Pancreas (tissue), 10 donors: Measurements from ENCODE around the gene CCDC15. TPM values are rescaled to one million over a fixed set of nuclear protein-coding genes. Genes with fewer than 3 reads are reported as not detected.
A peak's percentile ranks its signal among the peaks of the same experiment; 100 is the strongest.

Experiments used
- ATAC-seq, 4 donors: fragments of 200-7000 bp; cut with Tn5 transposase; one replicate each; pipeline versions ENCODE4 v1.8.0 to v1.9.1; 2020; ENCODE audit warnings: mild to moderate bottlenecking in 4 of 4, moderate library complexity in 4 of 4
- DNase-seq, 6 donors: peaks; one replicate each; pipeline ENCODE4 v3.0.0-alpha.2; 2020
- FAIRE-seq: peaks from 2 replicates; lab custom pipeline; 2012; peaks lifted over from hg19 to GRCh38; lab: Jason Lieb, UNC
- H3K27ac ChIP-seq, 4 donors: fragments of 200-600 bp; sonication (generic); 1 replicate in 3 of 4; 2 replicates in 1 of 4; pipeline versions ENCODE4 v1.5.0 to v1.8.0; 2020
- H3K27me3 ChIP-seq, 4 donors: fragments of 200-600 bp; one replicate each; pipeline ENCODE4 v1.8.0; 2021
- H3K36me3 ChIP-seq, 3 donors: fragments of 200-600 bp; sonication (generic) in 1 of 3; one replicate each; pipeline versions ENCODE4 v1.5.0 to v1.8.0; 2020 to 2021
- H3K4me1 ChIP-seq, 3 donors: fragments of 200-600 bp; one replicate each; pipeline ENCODE4 v1.8.0; 2021
- H3K4me3 ChIP-seq, 4 donors: fragments of 200-600 bp; sonication (generic) in 2 of 4; one replicate each; pipeline versions ENCODE4 v1.5.0 to v1.8.0; 2020 to 2021
- H3K9me3 ChIP-seq, 4 donors: fragments of 200-600 bp; one replicate each; pipeline ENCODE4 v1.8.0; 2021
- WGBS, 2 donors: extraction: QIAGEN DNeasy Blood & Tissue Kit; methylation state at CpG; one replicate each; pipeline ENCODE4 v1.1.7; 2013; 5-methylcytosine and 5-hydroxymethylcytosine counted together
- intact Hi-C, 3 donors: fragments of 100-400 bp; cut with DNase I; formaldehyde crosslinking; loops; one replicate each; pipeline versions ENCODE4 v1.11.1 to v1.14.2; 2022
- polyA plus RNA-seq, 2 donors: library from polyadenylated mRNA; stranded (reverse); fragments of 200-250 nt; gene quantifications; one replicate each; pipeline ENCODE4 v1.2.3, GENCODE V29; 2013
- total RNA-seq, 6 donors: library from RNA; stranded (reverse); fragmentation: NEBNext Ultra II Directional in 4 of 6; extraction: Animal tissue kit (Norgen Biotek cat#: 25700) in 4 of 6; gene quantifications; one replicate each; pipeline versions ENCODE4 v1.2.1 to v1.2.4, GENCODE V29; 2021 to 2023
- TF ChIP-seq, protein P1 (sequence below), 4 donors: fragments of 200-600 bp; sonication (generic) in 3 of 4; IDR thresholded peaks; one replicate each; pipeline versions ENCODE4 v1.5.0 to v1.8.0; 2021; ENCODE audit warnings: antibody characterized with exemption in 4 of 4
- donor health status: healthy with polysubstance abuse.
- donor health status: DM: no; HTN: no; CAD: no; lungs with moderate emphysema.
- donor health status: DM: no; HTN: no; CAD: no.
- donor health status: control.
- donor health status: control.
- donor health status: Bipolar disorder and iron deficiency.
- donor health status: DM: yes; HTN: yes; CAD: no.
- donor health status: DM: no; HTN: no; CAD: no.
- donor health status: DM: no; HTN: no; CAD: no.
- donor health status: DM: yes; HTN: yes; CAD: no.

The CCDC15 gene
- total and polyA plus RNA-seq, 8 donors, result 0.23 to 1.4 (median 0.73) TPM

DNA sequence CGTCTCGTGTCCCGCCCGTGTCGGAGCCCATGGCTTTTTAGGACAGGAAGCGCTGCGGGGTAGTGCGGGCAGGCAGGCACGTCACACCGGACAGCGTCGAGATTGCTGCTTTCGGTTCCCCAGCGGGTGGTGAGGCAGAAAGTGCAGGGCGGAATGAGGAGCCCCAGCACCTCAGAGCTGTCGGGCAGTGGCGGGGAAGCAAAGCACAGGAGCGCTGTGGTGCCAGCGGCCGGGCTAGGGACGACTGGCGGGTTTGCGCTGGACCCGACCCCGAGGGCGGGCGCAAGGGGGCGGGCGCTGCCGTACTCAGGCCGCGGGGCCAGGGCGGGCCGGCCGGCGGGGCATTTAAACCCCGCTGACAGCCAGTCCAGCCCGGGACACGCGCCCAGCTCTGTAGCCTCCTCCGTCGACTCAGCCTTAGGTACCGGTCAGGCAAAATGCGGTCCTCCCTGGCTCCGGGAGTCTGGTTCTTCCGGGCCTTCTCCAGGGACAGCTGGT is 109.0 kb downstream of the CCDC15 start, which contains the start of gene SLC37A2:
Gene SLC37A2 (plus strand): TSS at position 375 of the 498 bp plus-strand sequence. CDS start 63 bp downstream, at position 438.
- peaks cover 5 to 6% (median 5%) of the 10 kb centered on the region in 3 donors for H3K4me1 ChIP-seq
- intact Hi-C loops, result no loop called here
- H3K36me3 ChIP-seq, result no peaks in the 10 kb centered on the region
- H3K9me3 ChIP-seq, result no peaks in the 10 kb centered on the region
- ATAC-seq (peak; percentile 89 to 97 (median 96)), FAIRE-seq (no peak), DNase-seq (peak; percentile 60 to 87 (median 68))
- H3K4me3 ChIP-seq, result peak within 1 kb of the TSS; percentile 45 to 55 (median 50)
- WGBS, 2 donors, result 0 to 1% methylated on average over 45 to 46 of the region's 46 CpGs
- peak within 1 kb of the TSS in 3 of 4 donors; percentile 3 to 63 (median 33) for H3K27ac ChIP-seq
- H3K27me3 ChIP-seq, result peaks cover 0 to 5% (median 0%) of the 10 kb centered on the region in 4 donors
- TF ChIP-seq, protein P1, sequence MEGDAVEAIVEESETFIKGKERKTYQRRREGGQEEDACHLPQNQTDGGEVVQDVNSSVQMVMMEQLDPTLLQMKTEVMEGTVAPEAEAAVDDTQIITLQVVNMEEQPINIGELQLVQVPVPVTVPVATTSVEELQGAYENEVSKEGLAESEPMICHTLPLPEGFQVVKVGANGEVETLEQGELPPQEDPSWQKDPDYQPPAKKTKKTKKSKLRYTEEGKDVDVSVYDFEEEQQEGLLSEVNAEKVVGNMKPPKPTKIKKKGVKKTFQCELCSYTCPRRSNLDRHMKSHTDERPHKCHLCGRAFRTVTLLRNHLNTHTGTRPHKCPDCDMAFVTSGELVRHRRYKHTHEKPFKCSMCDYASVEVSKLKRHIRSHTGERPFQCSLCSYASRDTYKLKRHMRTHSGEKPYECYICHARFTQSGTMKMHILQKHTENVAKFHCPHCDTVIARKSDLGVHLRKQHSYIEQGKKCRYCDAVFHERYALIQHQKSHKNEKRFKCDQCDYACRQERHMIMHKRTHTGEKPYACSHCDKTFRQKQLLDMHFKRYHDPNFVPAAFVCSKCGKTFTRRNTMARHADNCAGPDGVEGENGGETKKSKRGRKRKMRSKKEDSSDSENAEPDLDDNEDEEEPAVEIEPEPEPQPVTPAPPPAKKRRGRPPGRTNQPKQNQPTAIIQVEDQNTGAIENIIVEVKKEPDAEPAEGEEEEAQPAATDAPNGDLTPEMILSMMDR (IDR thresholded peaks at IDR 0.05), result peak in 1 of 4 donors; percentile 11

GRCh38 chr11:125063429-125064043 is 109.5 kb downstream of the CCDC15 start:
- FAIRE-seq, result no peak
- TF ChIP-seq, protein P1 (IDR thresholded peaks at IDR 0.05), result no peak
- peaks cover 0 to 5% (median 0%) of the 10 kb centered on the region in 4 donors for H3K27me3 ChIP-seq
- WGBS, 2 donors, result 6 to 7% methylated on average over 34 to 38 of the region's 38 CpGs
- H3K4me1 ChIP-seq, result peaks cover 5 to 6% (median 5%) of the 10 kb centered on the region in 3 donors
- no peaks in the 10 kb centered on the region for H3K9me3 ChIP-seq
- peak in 2 of 6 donors; percentile 11 to 63 for DNase-seq
- H3K36me3 ChIP-seq, result no peaks in the 10 kb centered on the region
- peak overlapping the region; percentile 45 to 55 (median 50) for H3K4me3 ChIP-seq
- intact Hi-C loops, result no loop called here
- H3K27ac ChIP-seq, result peak overlapping the region in 3 of 4 donors; percentile 3 to 63 (median 33)
- ATAC-seq, result peak; percentile 3 to 22 (median 11)

- no peak for DNase-seq
- peak overlapping the region in 1 of 4 donors; percentile 49 for H3K4me3 ChIP-seq
- H3K27ac ChIP-seq, result no peak overlapping the region
- H3K4me1 ChIP-seq, result peaks cover 5 to 8% (median 6%) of the 10 kb centered on the region in 3 donors
- H3K9me3 ChIP-seq, result no peaks in the 10 kb centered on the region
- intact Hi-C loops, result no loop called here
- no peak for ATAC-seq
- TF ChIP-seq, protein P1 (IDR thresholded peaks at IDR 0.05), result no peak
- peaks cover 0 to 5% (median 0%) of the 10 kb centered on the region in 4 donors for H3K27me3 ChIP-seq
- FAIRE-seq, result no peak
- WGBS, 2 donors, result 73 to 79% methylated on average over 7 of the region's 7 CpGs
- no peaks in the 10 kb centered on the region for H3K36me3 ChIP-seq
These were observed 110.1 kb downstream of the CCDC15 start for GRCh38 chr11:125064070-125064469.

DNA sequence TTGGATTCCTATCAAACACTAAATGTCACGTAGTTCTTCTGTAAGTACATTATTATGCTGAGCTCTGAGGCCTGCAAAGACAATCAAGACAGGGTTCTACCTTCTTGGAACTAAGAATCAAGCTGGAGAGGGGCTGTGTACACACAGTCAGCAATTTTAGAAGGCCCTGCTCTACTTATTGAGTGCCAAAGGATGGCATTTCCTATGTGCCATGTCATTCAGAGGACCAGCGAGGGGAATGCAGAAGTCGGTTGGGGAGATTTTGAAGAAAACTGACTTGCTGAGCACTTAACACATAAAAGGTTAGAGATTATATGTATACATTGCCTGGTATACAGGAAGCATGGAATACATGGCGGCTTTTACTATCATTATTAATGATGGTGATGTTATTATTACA is 114.4 kb downstream of the CCDC15 start:
- H3K36me3 ChIP-seq, result no peaks in the 10 kb centered on the region
- ATAC-seq (no peak), DNase-seq (no peak), FAIRE-seq (no peak)
- 95 to 98% methylated on average over 4 of the region's 4 CpGs for WGBS, 2 donors
- peaks cover 0 to 5% (median 0%) of the 10 kb centered on the region in 4 donors for H3K27me3 ChIP-seq
- H3K9me3 ChIP-seq, result no peaks in the 10 kb centered on the region
- H3K4me1 ChIP-seq, result peaks cover 5 to 11% (median 11%) of the 10 kb centered on the region in 3 donors
- intact Hi-C loops, result no loop called here
- no peak overlapping the region for H3K4me3 ChIP-seq
- TF ChIP-seq, protein P1 (IDR thresholded peaks at IDR 0.05), result no peak
- no peak overlapping the region for H3K27ac ChIP-seq
